ENCODE data around the gene DHX32.
"Not testable (repeated sequence)": the region's sequence is repeated elsewhere in the genome, so short reads cannot be mapped to it uniquely, and the experiment has no call there.

DHX32 gene

DNA sequence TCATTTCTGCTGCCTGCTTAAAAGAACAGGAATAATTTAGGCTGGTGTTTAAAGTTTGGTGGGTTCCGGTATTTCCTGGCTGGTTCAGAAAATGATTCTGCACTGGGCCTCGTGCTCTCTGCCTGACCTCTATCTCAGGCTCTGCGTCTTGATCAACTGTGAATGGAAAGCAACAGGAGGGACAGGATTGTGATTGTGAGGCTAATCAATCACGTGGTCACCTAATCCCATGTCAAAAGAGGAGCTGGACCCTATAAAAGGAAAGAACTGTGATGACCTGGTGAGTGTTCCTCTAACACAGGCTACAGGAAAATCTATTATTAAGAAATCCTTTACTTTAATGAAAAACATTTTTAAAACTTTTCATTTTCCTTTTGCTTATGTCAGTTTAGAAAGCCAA, at the start of gene DHX32:
DHX32 (minus strand) TSS at position 101 of the 400 bp plus-strand sequence. CDS start 468 bp downstream, outside the sequence.
- DNase-seq, result no peak

DNA sequence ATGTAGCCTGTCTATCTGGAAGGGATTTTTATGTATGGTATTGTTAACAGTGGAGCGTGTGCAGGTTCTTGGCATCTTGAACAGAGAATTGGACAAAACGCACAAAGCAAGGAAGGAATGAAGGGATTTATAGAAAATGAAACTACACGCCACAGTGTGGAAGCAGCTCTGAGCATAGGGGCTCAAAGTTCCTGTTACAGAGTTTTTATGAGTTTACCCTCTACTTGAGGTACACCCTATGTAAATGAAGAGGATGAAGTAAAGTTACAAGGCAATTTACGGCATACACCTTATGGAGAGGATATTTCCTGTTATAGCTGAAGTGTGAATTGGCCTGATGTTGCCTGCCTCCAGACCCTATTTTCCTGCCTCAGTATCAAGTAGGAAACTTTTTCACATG, 48.5 kb upstream of the DHX32 start:
- DNase-seq, result no peak

DNA sequence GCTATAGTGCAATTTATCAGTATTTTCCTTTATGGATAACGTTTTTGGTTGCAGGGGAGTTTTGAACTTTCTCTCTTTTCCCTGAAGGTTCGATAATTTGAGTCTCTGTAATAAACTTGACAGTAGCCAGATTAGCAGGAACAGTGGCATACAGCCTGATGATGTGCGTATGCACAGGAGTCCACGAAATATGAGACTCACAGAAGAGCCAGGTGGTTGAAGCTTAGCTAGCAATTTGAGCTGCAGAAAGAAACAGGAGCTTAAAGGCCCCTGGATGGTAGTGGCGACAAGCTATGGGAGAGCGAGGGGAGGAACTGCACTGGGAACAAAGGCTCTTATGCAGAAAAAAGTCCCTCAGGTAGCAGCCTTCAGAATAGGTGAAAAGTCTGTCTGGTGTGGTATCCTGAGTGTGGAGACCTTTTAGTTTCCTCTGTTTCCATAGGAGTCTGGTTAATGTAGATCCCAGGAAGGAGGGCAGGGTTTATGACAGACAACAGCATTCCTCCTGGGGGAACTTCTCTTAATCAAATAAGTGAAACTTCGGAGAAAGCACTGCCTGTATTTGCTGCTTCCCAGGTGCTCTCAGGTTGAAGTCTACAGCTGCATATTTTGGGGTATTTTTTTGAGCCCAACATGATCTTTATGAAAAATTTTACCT, 48.0 kb upstream of the DHX32 start:
- peak; percentile 50 to 61 for DNase-seq

GRCh38 chr10:125927265-125927664, 46.2 kb upstream of the DHX32 start:
- not testable (repeated sequence) for DNase-seq

GRCh38 chr10:125926247-125926646, 45.2 kb upstream of the DHX32 start:
- DNase-seq, result no peak

DNA sequence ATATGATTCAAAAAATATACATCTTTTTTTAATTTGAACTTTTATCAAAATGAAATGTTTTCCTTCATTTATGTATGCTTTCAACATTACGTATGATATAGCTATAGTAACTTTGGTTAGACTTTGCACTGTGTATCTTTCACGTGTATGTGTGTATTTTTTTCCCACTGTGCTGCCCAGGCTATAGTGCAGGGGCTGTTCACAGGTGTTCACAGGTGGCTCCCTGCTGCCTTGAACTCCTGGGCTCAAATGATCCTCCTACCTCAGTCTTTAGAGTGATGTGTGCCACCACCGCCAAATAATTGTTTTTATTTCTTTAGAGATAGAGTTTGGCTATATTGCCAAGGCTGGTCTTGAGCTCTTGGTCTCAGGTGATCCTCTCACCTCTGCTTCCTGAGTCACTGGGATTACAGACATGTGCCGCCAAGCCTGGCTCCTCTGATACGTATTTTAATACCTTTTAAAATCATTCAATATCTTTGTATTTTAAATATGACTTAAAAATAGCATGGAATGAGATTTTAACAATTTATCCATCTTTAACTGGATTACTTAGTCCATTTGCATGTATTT, 44.3 kb upstream of the DHX32 start:
- DNase-seq, result no peak

DNA sequence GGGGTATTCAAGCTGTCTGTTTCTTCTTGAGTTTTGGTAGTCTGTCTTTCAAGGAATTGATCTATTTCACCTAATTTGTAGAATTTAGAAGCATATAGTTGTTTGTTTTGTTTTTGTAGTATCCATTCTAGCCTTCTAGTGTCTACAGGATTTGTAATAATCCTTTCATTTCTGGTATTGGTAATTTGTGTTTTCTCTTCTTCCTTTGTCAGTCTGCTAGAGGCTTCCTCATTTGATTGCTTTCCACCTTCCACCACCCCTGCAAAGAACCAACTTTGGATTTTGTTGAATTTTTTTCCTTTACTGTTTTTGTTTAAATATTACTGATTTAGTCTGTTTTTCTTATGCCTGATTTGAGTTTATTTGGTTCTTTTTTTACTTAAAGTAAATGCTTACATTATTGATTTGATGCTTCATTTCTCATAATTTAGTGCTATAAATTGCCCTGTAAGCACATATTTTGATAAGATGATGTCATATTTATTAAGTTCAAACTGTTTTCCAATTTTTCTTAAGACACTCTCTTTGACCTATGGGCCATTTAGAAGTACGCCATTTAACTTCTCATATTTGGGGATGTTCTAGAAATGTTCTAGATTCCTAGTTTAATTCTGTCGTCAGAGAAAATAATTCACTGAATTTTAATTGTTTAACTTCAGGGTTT, 40.7 kb upstream of the DHX32 start:
- DNase-seq, result not testable (repeated sequence)

GRCh38 chr10:125917704-125918361, 36.7 kb upstream of the DHX32 start:
- DNase-seq, result not testable (repeated sequence)

DNA sequence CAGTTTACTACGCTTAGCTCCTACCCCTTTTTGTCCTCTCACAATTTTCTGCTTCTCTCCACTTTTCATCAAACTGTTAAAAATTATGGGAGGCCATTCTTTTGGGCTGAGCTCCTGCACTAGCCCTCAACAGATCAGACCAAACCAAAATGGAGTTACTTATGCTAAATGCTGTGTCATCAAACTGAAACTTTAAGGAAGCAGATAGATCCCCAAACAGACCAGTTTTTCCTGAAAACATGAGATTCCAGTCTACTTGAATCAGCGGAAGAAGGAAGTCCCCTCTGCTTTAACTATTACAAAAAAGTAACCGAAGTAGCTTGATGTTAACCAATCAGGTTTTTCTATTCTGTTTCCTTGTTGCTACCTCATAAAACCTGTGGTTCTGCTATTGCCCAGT, 35.9 kb upstream of the DHX32 start:
- DNase-seq, result no peak

DNA sequence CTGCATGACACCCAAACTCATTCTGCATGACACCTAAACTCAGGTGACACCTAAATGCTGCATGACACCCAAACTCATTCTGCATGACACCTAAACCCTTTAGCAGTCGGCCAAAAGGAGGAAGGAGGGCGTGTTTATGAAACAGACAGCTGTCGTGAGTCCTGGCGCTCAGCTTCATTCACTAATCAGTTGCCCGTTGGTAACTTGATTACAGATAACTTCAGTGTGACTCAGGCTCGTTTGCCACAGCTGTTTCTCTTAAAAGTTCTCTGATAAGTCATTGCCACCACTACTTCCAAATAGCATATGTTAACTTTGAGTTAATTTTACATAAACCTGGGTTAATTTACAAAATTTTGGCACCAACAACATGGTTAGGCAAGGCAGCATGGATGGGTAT, 32.2 kb upstream of the DHX32 start:
- not testable (repeated sequence) for DNase-seq

DNA sequence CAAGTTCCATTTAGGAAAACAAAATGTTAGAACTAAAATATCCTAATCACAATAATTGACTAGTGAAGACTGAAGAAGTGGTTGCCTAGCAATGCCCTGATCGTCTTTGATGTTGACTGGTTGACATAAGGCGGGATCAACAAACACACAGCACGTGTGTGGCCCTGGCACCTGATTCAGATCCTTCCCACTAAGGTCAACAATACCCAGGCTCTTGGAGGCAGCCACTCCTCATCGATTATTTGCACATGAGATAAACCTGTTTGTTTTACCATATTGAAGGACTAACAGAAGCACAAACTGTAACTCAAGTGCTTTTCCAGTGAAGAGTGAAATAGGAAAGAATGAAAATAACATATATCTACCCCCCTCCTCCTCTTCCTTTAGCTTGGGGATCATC, 30.9 kb upstream of the DHX32 start:
- DNase-seq, result peak; percentile 68 to 70

- DNase-seq, result no peak
These were observed 30.1 kb upstream of the DHX32 start for GRCh38 chr10:125911145-125911544.

DNA sequence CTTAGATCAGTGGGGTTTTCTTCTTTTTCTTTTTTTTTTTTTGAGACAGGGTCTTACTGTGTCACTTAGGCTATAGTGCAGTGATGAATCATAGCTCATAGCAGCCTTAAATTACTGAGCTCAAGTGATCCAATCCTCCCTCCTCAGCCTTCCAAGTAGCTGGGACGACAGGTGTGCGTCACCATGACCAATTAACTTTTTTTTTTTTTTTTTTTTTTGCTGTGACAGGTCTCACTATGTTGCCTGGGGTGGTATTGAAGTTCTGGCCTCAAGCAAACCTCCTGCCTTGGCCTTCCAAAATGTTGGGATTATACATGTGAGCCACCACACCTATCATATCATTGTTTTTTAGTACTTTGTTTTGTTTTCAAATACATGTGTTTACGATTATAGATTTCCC, 28.4 kb upstream of the DHX32 start:
- DNase-seq, result not testable (repeated sequence)

DNA sequence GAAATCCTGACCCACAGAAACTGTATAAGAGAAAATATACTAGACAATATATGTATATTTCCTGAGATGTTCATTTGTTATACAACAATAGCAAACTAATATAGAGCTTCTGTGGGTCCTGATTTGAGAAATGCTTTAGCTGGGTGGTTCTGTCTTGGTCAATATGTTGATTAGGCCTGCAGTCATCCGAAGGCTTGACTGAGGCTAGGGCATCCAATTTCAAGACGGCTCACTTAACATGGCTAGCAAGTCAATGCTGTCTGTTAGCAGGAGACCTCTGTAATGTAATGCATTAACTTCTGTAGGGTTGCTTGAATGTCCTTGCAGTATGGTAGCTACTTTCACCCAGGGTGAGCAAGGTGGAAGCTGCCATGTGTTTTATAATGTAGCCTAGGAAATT, 27.7 kb upstream of the DHX32 start:
- not testable (repeated sequence) for DNase-seq

DNA sequence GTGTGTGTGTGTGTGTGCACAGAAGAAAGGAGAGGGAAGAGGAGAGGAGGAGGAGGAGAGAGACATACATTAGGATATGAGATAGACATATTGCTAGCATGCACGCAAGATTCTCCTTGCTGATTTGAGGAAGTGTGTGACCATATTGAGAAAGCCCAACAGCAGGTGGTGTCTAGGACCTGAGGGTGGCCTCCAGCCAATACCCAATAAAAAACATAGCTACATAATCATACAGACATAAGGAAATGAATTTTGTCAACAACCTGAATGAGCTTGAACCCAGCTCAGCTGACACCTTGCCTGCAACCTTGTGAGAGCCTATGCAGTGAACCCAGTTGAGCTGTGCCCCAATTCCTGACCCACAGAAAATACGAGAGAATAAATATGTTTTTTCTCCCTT, 26.5 kb upstream of the DHX32 start:
- peak in 1 of 2 experiments; percentile 15 for DNase-seq

- not testable (repeated sequence) for DNase-seq
These were observed 24.2 kb upstream of the DHX32 start for GRCh38 chr10:125905069-125905994.

DNA sequence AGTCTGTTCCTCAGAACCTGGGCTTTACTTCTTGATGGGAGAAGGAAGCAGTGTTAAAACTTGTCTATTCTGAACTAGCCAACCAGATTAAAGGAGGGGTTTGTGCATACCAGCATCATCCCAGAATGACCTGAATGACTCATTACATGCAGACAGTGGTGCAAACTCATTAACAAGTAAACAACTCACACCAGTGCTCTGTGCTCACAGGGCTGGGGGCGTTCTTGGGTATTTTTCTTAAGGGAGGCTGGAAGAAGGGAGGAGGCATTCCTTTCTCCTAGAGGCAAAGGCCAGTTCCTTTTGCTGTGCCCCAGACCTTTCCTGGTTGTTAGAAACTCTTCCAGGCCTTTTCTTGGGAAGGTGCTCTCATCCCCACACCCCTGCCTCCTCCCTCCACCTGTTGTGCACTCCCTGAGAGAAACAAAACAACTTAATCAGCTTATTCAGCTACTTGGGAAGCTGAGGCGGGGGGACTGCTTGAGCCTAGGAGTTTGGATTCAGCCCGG, 22.1 kb upstream of the DHX32 start:
- DNase-seq, result not testable (repeated sequence)

- not testable (repeated sequence) for DNase-seq
These were observed 19.9 kb upstream of the DHX32 start for GRCh38 chr10:125900963-125901362.

- not testable (repeated sequence) for DNase-seq
These were observed 16.2 kb upstream of the DHX32 start for GRCh38 chr10:125897317-125897716.

- peak; percentile 73 to 80 for DNase-seq
These were observed 15.2 kb upstream of the DHX32 start, which contains the start of gene FANK1 for GRCh38 chr10:125896088-125896934. TSS of gene FANK1 (plus strand) at chr10:125896564. CDS start at chr10:125896643, 79 bp downstream.

Measured in SHP77 (cell line).